ENCODE measurements around the gene OR1A1. TPM values are rescaled to one million over a fixed set of nuclear protein-coding genes. Genes with fewer than 3 reads are reported as not detected.
"Not testable (repeated sequence)": the region's sequence is repeated elsewhere in the genome, so short reads cannot be mapped to it uniquely, and the experiment has no call there.

OR1A1 gene
- total RNA-seq, 1 experiment from 2014 or later = not detected

- CTCF ChIA-PET = no interaction called here
- no peak for DNase-seq
- Mint-ChIP-seq H3K27me3 (ENCODE audit: unreplicated experiment) (peaks cover 93% of the 10 kb centered on the region), H3K4me3 (ENCODE audit: low read depth, unreplicated experiment) (no peak overlapping the region), H3K36me3 (ENCODE audit: insufficient read depth, unreplicated experiment) (no peaks in the 10 kb centered on the region), H3K4me1 (ENCODE audit: low read depth, unreplicated experiment) (no peaks in the 10 kb centered on the region), H3K9me3 (ENCODE audit: low read depth, unreplicated experiment) (peaks cover 3% of the 10 kb centered on the region), H3K27ac (ENCODE audit: unreplicated experiment) (no peak overlapping the region)
- intact Hi-C loops (cut with micrococcal nuclease; ENCODE audit: unreplicated experiment) = no loop called here
- TF ChIP-seq CTCF (IDR thresholded peaks at IDR 0.05; ENCODE audit: unreplicated experiment) = no peak
- BruUV-seq (replicated peaks) = no TSS peak
Measured at GRCh38 chr17:3208484-3208883, 1.0 kb downstream of the OR1A1 start.

GRCh38 chr17:3213001-3213400, 5.5 kb downstream of the OR1A1 start:
- H3K36me3 Mint-ChIP-seq (ENCODE audit: insufficient read depth, unreplicated experiment) = no peaks in the 10 kb centered on the region
- H3K9me3 Mint-ChIP-seq (ENCODE audit: low read depth, unreplicated experiment) = no peaks in the 10 kb centered on the region
- peaks cover 76% of the 10 kb centered on the region for H3K27me3 Mint-ChIP-seq (ENCODE audit: unreplicated experiment)
- intact Hi-C loops (cut with micrococcal nuclease; ENCODE audit: unreplicated experiment) = no loop called here
- no TSS peak for BruUV-seq (replicated peaks)
- no peak overlapping the region for H3K27ac Mint-ChIP-seq (ENCODE audit: unreplicated experiment)
- no peak for DNase-seq
- CTCF ChIA-PET = no interaction called here
- no peaks in the 10 kb centered on the region for H3K4me1 Mint-ChIP-seq (ENCODE audit: low read depth, unreplicated experiment)
- H3K4me3 Mint-ChIP-seq (ENCODE audit: low read depth, unreplicated experiment) = no peak overlapping the region
- no peak for TF ChIP-seq CTCF (IDR thresholded peaks at IDR 0.05; ENCODE audit: unreplicated experiment)

DNA sequence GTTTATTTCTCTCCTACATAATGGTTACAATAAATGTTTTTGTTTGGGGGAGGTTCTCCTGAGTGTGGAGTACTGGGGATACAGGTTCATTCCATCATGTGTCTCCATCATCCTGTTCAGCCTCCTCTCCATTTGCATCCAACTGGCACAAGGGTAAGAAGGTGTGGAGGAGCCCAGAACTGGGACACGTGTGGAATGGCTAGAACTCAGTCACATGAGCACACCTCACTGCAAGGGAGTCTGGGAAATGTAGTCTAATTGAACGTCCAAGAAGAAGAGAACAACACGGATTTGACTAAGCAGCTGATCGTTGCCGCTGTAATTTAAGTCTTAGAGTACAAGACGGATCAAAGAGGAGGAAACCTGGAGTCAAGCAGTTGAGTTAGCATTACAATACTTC, 6.1 kb downstream of the OR1A1 start:
- no peaks in the 10 kb centered on the region for H3K36me3 Mint-ChIP-seq (ENCODE audit: insufficient read depth, unreplicated experiment)
- H3K4me3 Mint-ChIP-seq (ENCODE audit: low read depth, unreplicated experiment) = no peak overlapping the region
- no peak for TF ChIP-seq CTCF (IDR thresholded peaks at IDR 0.05; ENCODE audit: unreplicated experiment)
- peaks cover 3% of the 10 kb centered on the region for H3K9me3 Mint-ChIP-seq (ENCODE audit: low read depth, unreplicated experiment)
- H3K4me1 Mint-ChIP-seq (ENCODE audit: low read depth, unreplicated experiment) = no peaks in the 10 kb centered on the region
- CTCF ChIA-PET = no interaction called here
- BruUV-seq (replicated peaks) = no TSS peak
- no peak for DNase-seq
- no peak overlapping the region for H3K27ac Mint-ChIP-seq (ENCODE audit: unreplicated experiment)
- peaks cover 72% of the 10 kb centered on the region for H3K27me3 Mint-ChIP-seq (ENCODE audit: unreplicated experiment)
- intact Hi-C loops (cut with micrococcal nuclease; ENCODE audit: unreplicated experiment) = no loop called here

DNA sequence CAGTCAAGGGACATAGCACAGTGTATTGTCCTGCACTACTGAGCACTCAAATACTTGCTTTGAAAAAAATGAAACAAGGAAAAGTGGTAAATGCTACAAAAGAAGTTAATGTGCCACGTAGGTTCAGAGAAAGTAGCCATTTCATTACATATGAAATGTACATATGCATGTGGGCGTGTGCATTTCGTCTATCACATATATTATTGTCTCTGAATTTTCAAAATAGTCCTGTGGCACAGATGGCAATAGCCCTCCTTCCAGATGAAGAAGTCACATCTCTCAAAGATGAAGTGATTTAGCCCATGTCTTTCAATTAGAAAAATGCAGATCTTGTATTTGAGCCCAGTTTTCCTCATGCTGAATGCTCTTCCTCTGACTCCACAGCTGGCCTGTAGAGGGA, 12.5 kb downstream of the OR1A1 start:
- H3K36me3 Mint-ChIP-seq (ENCODE audit: insufficient read depth, unreplicated experiment); H3K4me3 Mint-ChIP-seq (ENCODE audit: low read depth, unreplicated experiment); CTCF ChIA-PET; H3K4me1 Mint-ChIP-seq (ENCODE audit: low read depth, unreplicated experiment); H3K27ac Mint-ChIP-seq (ENCODE audit: unreplicated experiment); BruUV-seq (replicated peaks); intact Hi-C loops (cut with micrococcal nuclease; ENCODE audit: unreplicated experiment); DNase-seq; H3K9me3 Mint-ChIP-seq (ENCODE audit: low read depth, unreplicated experiment): not testable (repeated sequence)
- peaks cover 35% of the 10 kb centered on the region for H3K27me3 Mint-ChIP-seq (ENCODE audit: unreplicated experiment)

- BruUV-seq (replicated peaks) = no TSS peak
- DNase-seq = no peak
- intact Hi-C loops (cut with micrococcal nuclease; ENCODE audit: unreplicated experiment) = no loop called here
Measured at GRCh38 chr17:3221850-3222249, 14.4 kb downstream of the OR1A1 start.

More at GRCh38 chr17:3221850-3222249, 14.4 kb downstream of the OR1A1 start:
- Mint-ChIP-seq H3K9me3 (ENCODE audit: low read depth, unreplicated experiment) (peaks cover 3% of the 10 kb centered on the region), H3K4me1 (ENCODE audit: low read depth, unreplicated experiment) (no peaks in the 10 kb centered on the region), H3K36me3 (ENCODE audit: insufficient read depth, unreplicated experiment) (no peaks in the 10 kb centered on the region), H3K27me3 (ENCODE audit: unreplicated experiment) (peaks cover 37% of the 10 kb centered on the region), H3K27ac (ENCODE audit: unreplicated experiment) (no peak overlapping the region), H3K4me3 (ENCODE audit: low read depth, unreplicated experiment) (no peak overlapping the region)
- TF ChIP-seq CTCF (IDR thresholded peaks at IDR 0.05; ENCODE audit: unreplicated experiment) = no peak
- CTCF ChIA-PET = no interaction called here

Measured in Calu3 (cell line).